NAMALWA (cell line): Measurements from ENCODE around the gene OR51S1.
"Not testable (repeated sequence)": the region's sequence is repeated elsewhere in the genome, so short reads cannot be mapped to it uniquely, and the experiment has no call there.

Source experiments
- DNase-seq: peaks from one replicate; pipeline ENCODE4 v3.0.0-alpha.2; 2015; ENCODE audit warnings: low spot score

OR51S1 gene

GRCh38 chr11:4804280-4804679 lies 44.7 kb downstream of the OR51S1 start, which contains the start of gene OR52R1:
Gene OR52R1, minus strand, starts transcription at chr11:4804380. Its CDS starts 0 bp downstream, at chr11:4804380.
- DNase-seq: no peak

GRCh38 chr11:4801316-4801715 lies 47.7 kb downstream of the OR51S1 start:
- DNase-seq: not testable (repeated sequence)

GRCh38 chr11:4798427-4799183 lies 50.4 kb downstream of the OR51S1 start:
- DNase-seq: no peak
